GM10266 (cell line): ENCODE data around the gene TANGO2.
A peak's percentile ranks its signal among the peaks of the same experiment; 100 is the strongest.

Experiments used
- DNase-seq: peaks from one replicate; pipeline ENCODE4 v3.0.0; 2012; ENCODE audit errors: extremely low spot score
- CTCF ChIP-seq: IDR thresholded peaks from 2 replicates; pipeline ENCODE4 v1.5.1; 2012; ENCODE audit warnings: mild to moderate bottlenecking, low read depth; ENCODE audit not compliant: control insufficient read depth, insufficient read depth; ENCODE audit errors: missing control alignments

TANGO2 gene

GRCh38 chr22:20033045-20033706 is 12.3 kb downstream of the TANGO2 start:
- TF ChIP-seq CTCF, result no peak
- DNase-seq, result no peak

- DNase-seq, result no peak
- TF ChIP-seq CTCF, result no peak
These were observed 13.2 kb downstream of the TANGO2 start for GRCh38 chr22:20034143-20034542.

- no peak for TF ChIP-seq CTCF
- DNase-seq, result no peak
These were observed 14.6 kb downstream of the TANGO2 start for GRCh38 chr22:20035375-20036083.

- DNase-seq, result no peak
- TF ChIP-seq CTCF, result no peak
These were observed 15.2 kb downstream of the TANGO2 start for GRCh38 chr22:20036084-20036482.

- TF ChIP-seq CTCF, result no peak
- no peak for DNase-seq
These were observed 15.9 kb downstream of the TANGO2 start for GRCh38 chr22:20036535-20037392.

GRCh38 chr22:20037419-20037818 is 16.5 kb downstream of the TANGO2 start:
- TF ChIP-seq CTCF, result no peak
- DNase-seq, result peak; percentile 47
